ENCODE measurements around the gene TINCR.
"Not testable (repeated sequence)": the region's sequence is repeated elsewhere in the genome, so short reads cannot be mapped to it uniquely, and the experiment has no call there.

The TINCR gene

GRCh38 chr19:5559804-5560133 is 8.0 kb downstream of the TINCR start:
- DNase-seq (ENCODE audit: low read depth in 2 of 2): no peak

GRCh38 chr19:5558101-5558621 is 9.6 kb downstream of the TINCR start:
- DNase-seq (ENCODE audit: low read depth in 2 of 2): no peak

GRCh38 chr19:5557691-5558090 is 10.1 kb downstream of the TINCR start:
- no peak for DNase-seq (ENCODE audit: low read depth in 2 of 2)

GRCh38 chr19:5554828-5555227 is 12.9 kb downstream of the TINCR start:
- no peak for DNase-seq (ENCODE audit: low read depth in 2 of 2)

- no peak for DNase-seq (ENCODE audit: low read depth in 2 of 2)
These were observed 13.9 kb downstream of the TINCR start for GRCh38 chr19:5553892-5554291.

- DNase-seq (ENCODE audit: low read depth in 2 of 2): peak; percentile 4 to 13
These were observed 19.9 kb downstream of the TINCR start for GRCh38 chr19:5547881-5548280.

- DNase-seq (ENCODE audit: low read depth in 2 of 2): no peak
These were observed 21.8 kb downstream of the TINCR start for GRCh38 chr19:5545984-5546383.

- DNase-seq (ENCODE audit: low read depth in 2 of 2): no peak
These were observed 22.7 kb downstream of the TINCR start for GRCh38 chr19:5545051-5545450.

- no peak for DNase-seq (ENCODE audit: low read depth in 2 of 2)
These were observed 25.1 kb downstream of the TINCR start for GRCh38 chr19:5542665-5543064.

GRCh38 chr19:5541456-5541855 is 26.3 kb downstream of the TINCR start:
- no peak for DNase-seq (ENCODE audit: low read depth in 2 of 2)

- DNase-seq (ENCODE audit: low read depth in 2 of 2): no peak
These were observed 27.5 kb downstream of the TINCR start for GRCh38 chr19:5540208-5540607.

- DNase-seq (ENCODE audit: low read depth in 2 of 2): no peak
These were observed 29.9 kb downstream of the TINCR start for GRCh38 chr19:5537870-5538269.

GRCh38 chr19:5536982-5537579 is 30.7 kb downstream of the TINCR start:
- not testable (repeated sequence) for DNase-seq (ENCODE audit: low read depth in 2 of 2)

- DNase-seq (ENCODE audit: low read depth in 2 of 2): peak; percentile 6 to 9
These were observed 31.3 kb downstream of the TINCR start for GRCh38 chr19:5536337-5536894.

- DNase-seq (ENCODE audit: low read depth in 2 of 2): no peak
These were observed 32.8 kb downstream of the TINCR start for GRCh38 chr19:5534787-5535586.

GRCh38 chr19:5533257-5533656 is 34.5 kb downstream of the TINCR start:
- DNase-seq (ENCODE audit: low read depth in 2 of 2): no peak

- no peak for DNase-seq (ENCODE audit: low read depth in 2 of 2)
These were observed 37.1 kb downstream of the TINCR start for GRCh38 chr19:5530701-5531100.

- DNase-seq (ENCODE audit: low read depth in 2 of 2): no peak
These were observed 41.1 kb downstream of the TINCR start for GRCh38 chr19:5526691-5527090.

- no peak for DNase-seq (ENCODE audit: low read depth in 2 of 2)
These were observed 43.7 kb downstream of the TINCR start for GRCh38 chr19:5524081-5524480.

- DNase-seq (ENCODE audit: low read depth in 2 of 2): no peak
These were observed 45.6 kb downstream of the TINCR start for GRCh38 chr19:5522106-5522505.

GRCh38 chr19:5520501-5520900 is 47.3 kb downstream of the TINCR start:
- DNase-seq (ENCODE audit: low read depth in 2 of 2): no peak

GRCh38 chr19:5519076-5519475 is 48.7 kb downstream of the TINCR start:
- no peak for DNase-seq (ENCODE audit: low read depth in 2 of 2)

- DNase-seq (ENCODE audit: low read depth in 2 of 2): no peak
These were observed 52.0 kb downstream of the TINCR start for GRCh38 chr19:5515737-5516136.

All from fibroblast of skin of left biceps (primary cell).